Urothelium cell line (cell line): Measurements from ENCODE around the gene LLGL2.
"Not testable (repeated sequence)": the region's sequence is repeated elsewhere in the genome, so short reads cannot be mapped to it uniquely, and the experiment has no call there.

Experiments used
- DNase-seq: peaks from one replicate; pipeline ENCODE4 v3.0.0; 2011; ENCODE audit warnings: low spot score, mixed read lengths
- FAIRE-seq: peaks from 2 replicates; lab custom pipeline; 2011; peaks lifted over from hg19 to GRCh38; lab: Jason Lieb, UNC

LLGL2 gene, protein sequence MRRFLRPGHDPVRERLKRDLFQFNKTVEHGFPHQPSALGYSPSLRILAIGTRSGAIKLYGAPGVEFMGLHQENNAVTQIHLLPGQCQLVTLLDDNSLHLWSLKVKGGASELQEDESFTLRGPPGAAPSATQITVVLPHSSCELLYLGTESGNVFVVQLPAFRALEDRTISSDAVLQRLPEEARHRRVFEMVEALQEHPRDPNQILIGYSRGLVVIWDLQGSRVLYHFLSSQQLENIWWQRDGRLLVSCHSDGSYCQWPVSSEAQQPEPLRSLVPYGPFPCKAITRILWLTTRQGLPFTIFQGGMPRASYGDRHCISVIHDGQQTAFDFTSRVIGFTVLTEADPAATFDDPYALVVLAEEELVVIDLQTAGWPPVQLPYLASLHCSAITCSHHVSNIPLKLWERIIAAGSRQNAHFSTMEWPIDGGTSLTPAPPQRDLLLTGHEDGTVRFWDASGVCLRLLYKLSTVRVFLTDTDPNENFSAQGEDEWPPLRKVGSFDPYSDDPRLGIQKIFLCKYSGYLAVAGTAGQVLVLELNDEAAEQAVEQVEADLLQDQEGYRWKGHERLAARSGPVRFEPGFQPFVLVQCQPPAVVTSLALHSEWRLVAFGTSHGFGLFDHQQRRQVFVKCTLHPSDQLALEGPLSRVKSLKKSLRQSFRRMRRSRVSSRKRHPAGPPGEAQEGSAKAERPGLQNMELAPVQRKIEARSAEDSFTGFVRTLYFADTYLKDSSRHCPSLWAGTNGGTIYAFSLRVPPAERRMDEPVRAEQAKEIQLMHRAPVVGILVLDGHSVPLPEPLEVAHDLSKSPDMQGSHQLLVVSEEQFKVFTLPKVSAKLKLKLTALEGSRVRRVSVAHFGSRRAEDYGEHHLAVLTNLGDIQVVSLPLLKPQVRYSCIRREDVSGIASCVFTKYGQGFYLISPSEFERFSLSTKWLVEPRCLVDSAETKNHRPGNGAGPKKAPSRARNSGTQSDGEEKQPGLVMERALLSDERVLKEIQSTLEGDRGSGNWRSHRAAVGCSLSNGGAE

DNA sequence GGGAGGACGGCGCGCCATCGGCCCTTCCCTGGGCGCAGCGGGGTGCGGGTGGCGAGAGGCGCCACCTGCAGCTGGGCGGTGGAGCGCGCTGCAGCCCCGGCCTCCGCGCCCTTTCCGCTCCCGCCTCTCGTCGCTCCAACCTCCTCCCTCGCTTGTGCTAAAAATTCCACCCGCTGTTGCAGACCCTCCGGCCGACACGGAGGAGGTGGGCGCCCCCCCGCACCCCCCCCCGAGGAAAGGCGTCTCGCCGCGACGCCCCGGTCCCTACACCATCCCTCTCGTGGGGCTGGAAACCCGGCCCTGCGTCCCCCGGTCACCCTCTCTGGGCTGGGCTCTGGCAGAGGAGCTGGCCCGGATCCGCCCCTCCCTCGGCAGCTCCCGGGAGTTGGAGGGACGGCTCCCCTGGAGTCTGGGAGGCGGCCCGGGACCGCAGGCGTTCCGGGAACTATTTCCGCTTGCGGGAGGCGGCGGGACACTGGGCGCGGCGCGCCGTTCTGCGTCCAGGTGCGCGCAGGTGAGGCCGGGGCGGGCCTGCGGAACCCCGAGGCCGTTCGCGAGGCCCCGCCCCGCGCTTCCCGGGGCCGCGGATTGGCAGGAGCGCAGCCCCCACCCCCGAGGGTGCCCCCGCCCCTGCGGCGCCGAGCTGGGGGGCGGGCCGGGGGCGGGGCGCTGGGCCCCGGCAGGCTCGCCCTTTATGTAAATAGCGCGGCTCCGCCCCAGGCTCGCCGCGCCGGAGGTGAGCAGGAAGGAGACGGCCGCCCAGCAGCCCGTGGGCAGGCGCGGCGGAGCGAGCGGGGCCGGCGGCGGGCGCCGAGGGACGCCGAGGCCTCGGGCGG is at the start of gene LLGL2:
LLGL2 (plus strand) TSS at position 728 of the 836 bp plus-strand sequence. CDS start 17,730 bp downstream, outside the sequence.
- no peak for FAIRE-seq
- no peak for DNase-seq

- FAIRE-seq (no peak), DNase-seq (no peak)
Measured at GRCh38 chr17:75475851-75476250, 49.6 kb upstream of the LLGL2 start.

DNA sequence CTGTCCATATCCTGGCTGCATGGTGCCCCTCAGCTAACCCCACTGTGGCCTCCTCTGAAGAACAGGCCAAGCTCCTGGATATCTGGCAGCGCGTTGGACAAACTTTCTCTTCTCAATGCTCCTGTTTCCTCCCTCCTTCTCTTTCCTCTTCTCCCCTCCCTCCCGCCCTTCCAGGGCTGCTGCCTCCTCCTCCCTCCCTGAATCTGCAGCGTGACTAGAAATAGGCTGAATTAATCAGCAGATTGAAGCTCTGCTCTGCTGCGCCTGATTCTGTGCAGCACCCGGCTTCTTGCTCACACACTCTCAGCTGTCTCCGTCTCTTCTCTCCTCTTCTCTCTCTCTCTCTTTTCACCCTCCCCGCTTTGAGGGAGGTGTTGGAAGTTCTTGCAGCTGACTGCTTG is 49.2 kb upstream of the LLGL2 start:
- DNase-seq (no peak), FAIRE-seq (no peak)

DNA sequence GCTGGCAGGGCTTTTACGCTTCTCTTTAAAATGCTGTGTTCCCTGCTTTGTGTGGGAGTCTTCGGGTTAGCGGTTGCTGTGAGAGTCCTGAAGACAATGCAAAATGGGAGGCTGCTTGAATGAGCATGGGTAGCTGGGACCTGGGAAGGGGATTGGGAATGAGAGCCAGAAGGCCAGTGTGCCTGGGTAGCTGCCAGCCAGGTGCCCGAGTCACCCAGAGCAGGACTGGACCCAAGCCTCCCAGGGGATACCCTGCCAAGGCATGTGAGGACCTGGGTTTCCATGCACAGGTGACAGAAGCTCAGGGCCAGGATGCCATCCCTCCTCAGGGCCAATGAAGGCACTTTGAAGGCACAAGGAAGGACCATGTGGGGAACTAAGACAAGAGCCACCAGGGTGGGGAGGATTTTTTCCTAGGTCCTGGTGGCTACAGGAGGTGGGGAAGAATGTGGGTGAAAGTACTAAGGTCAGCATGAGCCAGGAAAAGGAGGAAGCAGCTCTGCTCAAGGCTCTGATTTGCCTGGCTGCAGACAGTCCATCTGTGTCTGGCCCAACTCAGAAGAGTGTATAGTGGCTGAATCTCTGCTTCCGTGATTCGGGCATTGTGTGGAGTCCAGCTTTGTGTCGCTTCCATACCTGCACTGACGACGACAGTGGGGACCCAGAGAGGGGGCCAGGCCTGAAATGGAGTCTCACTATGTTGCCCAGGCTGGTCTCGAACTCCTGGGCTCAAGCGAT is 48.6 kb upstream of the LLGL2 start:
- DNase-seq (no peak), FAIRE-seq (peak; percentile 46)

DNA sequence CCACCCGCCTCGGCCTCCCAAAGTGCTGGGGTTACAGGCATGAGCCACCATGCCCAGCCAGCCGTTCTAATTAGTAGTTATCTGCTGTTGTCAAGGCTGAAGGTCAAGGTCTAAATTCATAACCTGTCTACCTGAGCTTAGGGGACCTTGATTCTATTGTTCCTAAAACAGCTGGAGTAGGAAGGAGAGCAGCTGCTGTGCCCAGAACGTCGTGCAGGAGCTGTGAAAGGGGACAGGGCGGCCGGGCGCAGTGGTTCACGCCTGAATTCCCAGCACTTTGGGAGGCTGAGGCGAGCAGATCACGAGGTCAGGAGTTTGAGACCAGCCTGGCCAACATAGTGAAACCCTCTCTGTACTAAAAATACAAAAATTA is 48.0 kb upstream of the LLGL2 start:
- DNase-seq, FAIRE-seq: not testable (repeated sequence)

- DNase-seq (no peak), FAIRE-seq (no peak)
Measured at GRCh38 chr17:75478508-75478907, 47.0 kb upstream of the LLGL2 start.

GRCh38 chr17:75480281-75480680 is 45.2 kb upstream of the LLGL2 start:
- DNase-seq (no peak), FAIRE-seq (peak; percentile 40)

- DNase-seq (no peak), FAIRE-seq (no peak)
Measured at GRCh38 chr17:75481194-75482068, 44.1 kb upstream of the LLGL2 start.

DNA sequence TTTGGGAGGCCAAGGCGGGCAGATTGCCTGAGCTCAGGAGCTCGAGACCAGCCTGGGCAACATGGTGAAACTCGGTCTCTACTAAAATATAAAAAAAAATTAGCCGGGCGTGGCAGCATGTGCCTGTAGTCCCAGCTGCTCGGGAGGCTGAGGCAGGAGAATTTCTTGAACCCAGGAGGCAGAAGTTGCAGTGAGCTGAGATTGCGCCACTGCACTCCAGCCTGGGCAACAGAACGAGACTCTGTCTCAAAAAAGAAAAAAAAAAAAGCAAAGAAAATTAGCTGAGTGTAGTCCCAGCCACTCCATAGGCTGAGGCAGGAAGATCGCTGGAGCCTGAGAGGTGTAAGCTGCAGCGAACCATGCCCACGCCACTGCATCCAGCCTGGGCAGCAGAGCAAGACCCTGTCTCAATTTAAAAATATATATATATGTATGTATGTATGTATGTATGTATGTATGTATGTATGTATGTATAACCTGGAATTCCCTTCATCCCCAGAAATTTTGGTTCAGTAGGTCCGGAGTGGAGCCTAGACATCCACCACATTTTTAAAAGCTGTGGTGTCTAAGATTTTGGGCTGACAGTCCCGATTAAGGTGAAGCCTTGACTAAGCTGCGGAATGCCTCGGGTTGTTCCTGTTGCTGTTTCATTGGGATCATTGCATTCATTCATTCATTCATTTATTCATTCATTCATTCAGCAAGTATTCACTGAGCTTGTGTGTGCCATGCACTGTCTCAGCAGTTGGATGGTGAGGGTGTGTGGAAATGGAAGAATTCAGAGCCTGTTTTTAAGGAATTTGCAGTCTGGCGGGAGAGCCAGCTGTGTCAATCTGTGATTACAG is 43.2 kb upstream of the LLGL2 start:
- FAIRE-seq = no peak

GRCh38 chr17:75485688-75486087 is 39.8 kb upstream of the LLGL2 start:
- FAIRE-seq = no peak
- DNase-seq = no peak

More for the DNA sequence above, 43.2 kb upstream of the LLGL2 start:
- no peak for DNase-seq

- no peak for DNase-seq
- FAIRE-seq = no peak
Measured at GRCh38 chr17:75486151-75486550, 39.3 kb upstream of the LLGL2 start.

DNA sequence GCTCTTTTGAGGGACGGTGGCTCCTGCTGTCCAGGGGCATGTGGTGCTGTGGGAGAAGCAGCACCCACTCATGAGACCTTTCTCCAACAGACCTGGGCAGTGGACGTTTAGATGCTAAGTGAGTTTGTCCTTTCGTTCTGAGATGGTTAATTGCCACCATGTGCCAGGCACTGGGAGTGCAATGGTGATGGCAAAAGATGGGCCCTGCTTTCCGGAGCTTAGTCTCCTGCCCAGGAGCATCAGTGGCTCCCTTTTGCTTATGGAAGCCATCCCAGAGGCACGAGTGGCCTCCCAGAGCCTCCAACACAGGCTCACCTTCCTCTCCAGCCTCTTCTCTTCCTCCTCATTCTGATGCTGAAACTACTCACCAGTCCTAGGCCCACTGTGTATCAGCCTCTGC is 38.5 kb upstream of the LLGL2 start:
- DNase-seq = no peak
- FAIRE-seq = peak; percentile 52

- DNase-seq (no peak), FAIRE-seq (peak; percentile 23)
Measured at GRCh38 chr17:75487351-75488070, 38.0 kb upstream of the LLGL2 start.

- FAIRE-seq (peak; percentile 81), DNase-seq (no peak)
Measured at GRCh38 chr17:75488693-75489510, 36.6 kb upstream of the LLGL2 start.

GRCh38 chr17:75489511-75489955 is 36.0 kb upstream of the LLGL2 start:
- FAIRE-seq = no peak
- DNase-seq = no peak

GRCh38 chr17:75490173-75490743 is 35.2 kb upstream of the LLGL2 start:
- FAIRE-seq = no peak
- DNase-seq = no peak
